A549 (cell line): ENCODE data around the gene TMEM97. TPM values are rescaled to one million over a fixed set of nuclear protein-coding genes. Genes with fewer than 3 reads are reported as not detected.

Source experiments
- ATAC-seq, 2 experiments: fragments of 200-7000 bp in 1 of 2; fragments of >200 bp in 1 of 2; cut with Nextera tagmentation in 1 of 2; cut with Tn5 transposase in 1 of 2; 3 replicates each; pipeline versions ENCODE4 v1.8.0 to v1.9.1; 2018 to 2020; ENCODE audit warnings: mild to moderate bottlenecking in 1 of 2, moderate library complexity in 1 of 2
- CTCF ChIA-PET: fragments of 300-600 bp; sonication (Branson Sonifier 250); formaldehyde crosslinking; extraction: SDS; loops from one replicate; lab custom pipeline; 2021; ENCODE audit warnings: antibody characterized with exemption, inconsistent platforms; lab: Yijun Ruan, JAX
- POLR2A ChIA-PET: fragments of 350-600 bp; formaldehyde crosslinking; extraction: SDS; loops from one replicate; lab custom pipeline; 2021; ENCODE audit warnings: antibody characterized with exemption, inconsistent platforms; lab: Yijun Ruan, JAX
- DNase-seq, 2 experiments: peaks; one replicate each; pipeline versions ENCODE4 v3.0.0 to v3.0.0-alpha.2; 2011 to 2016; ENCODE audit warnings: low read depth in 1 of 2, low spot score in 1 of 2
- FAIRE-seq: peaks from 2 replicates; lab custom pipeline; 2011; peaks lifted over from hg19 to GRCh38; lab: Jason Lieb, UNC
- H3K27ac ChIP-seq, 2 experiments: fragments of >200 bp; sonication (Bioruptor Twin); formaldehyde crosslinking; 3 replicates each; pipeline ENCODE4 v1.5.1; 2016 to 2017
- H3K4me1 ChIP-seq: fragments of >200 bp; sonication (Bioruptor Twin); formaldehyde crosslinking; 3 replicates; pipeline ENCODE4 v1.6.1; 2016
- H3K4me2 ChIP-seq: fragments of >200 bp; sonication (Bioruptor Twin); formaldehyde crosslinking; 3 replicates; pipeline ENCODE4 v1.6.1; 2016
- H3K4me3 ChIP-seq: fragments of >200 bp; sonication (Bioruptor Twin); formaldehyde crosslinking; 3 replicates; pipeline ENCODE4 v1.5.1; 2016
- H3K9me3 ChIP-seq: fragments of >200 bp; sonication (Bioruptor Twin); formaldehyde crosslinking; 3 replicates; pipeline ENCODE4 v1.6.1; 2016
- CHD2 ChIP-seq: fragments of 150-350 bp; IDR thresholded peaks from 2 replicates; pipeline ENCODE4 v1.6.1; 2014; ENCODE audit warnings: low read length; ENCODE audit not compliant: partially characterized antibody
- EHF ChIP-seq: fragments of 250-450 bp; sonication (Bioruptor Pico); IDR thresholded peaks from 2 replicates; pipeline ENCODE4 v1.5.0; 2020; ENCODE audit warnings: mild to moderate bottlenecking
- FOXS1 ChIP-seq: fragments of 250-450 bp; sonication (Bioruptor Pico); IDR thresholded peaks from 2 replicates; pipeline ENCODE4 v1.5.0; 2020; ENCODE audit warnings: mild to moderate bottlenecking, moderate library complexity
- HOXB5 ChIP-seq: fragments of 250-450 bp; sonication (Bioruptor Pico); IDR thresholded peaks from 2 replicates; pipeline ENCODE4 v1.5.0; 2020; ENCODE audit warnings: mild to moderate bottlenecking, moderate library complexity
- KDM1A ChIP-seq: fragments of 200-600 bp; sonication (generic); IDR thresholded peaks from 2 replicates; pipeline ENCODE4 v1.6.1; 2016; ENCODE audit warnings: low read depth, mild to moderate bottlenecking
- NPAS2 ChIP-seq: fragments of 250-450 bp; sonication (Bioruptor Pico); IDR thresholded peaks from 2 replicates; pipeline ENCODE4 v1.8.0; 2022; ENCODE audit warnings: mild to moderate bottlenecking, moderate library complexity, borderline replicate concordance
- RCOR1 ChIP-seq: fragments of 150-350 bp; IDR thresholded peaks from 2 replicates; pipeline ENCODE4 v1.6.1; 2014; ENCODE audit warnings: antibody characterized with exemption, low read length, low read depth
- TFCP2L1 ChIP-seq: fragments of 250-450 bp; sonication (Bioruptor Pico); IDR thresholded peaks from 2 replicates; pipeline ENCODE4 v1.5.0; 2021; ENCODE audit warnings: mild to moderate bottlenecking
- ZC3H11A ChIP-seq: fragments of 450-650 bp; IDR thresholded peaks from 2 replicates; pipeline ENCODE4 v1.6.1; 2014; ENCODE audit warnings: antibody characterized with exemption, mild to moderate bottlenecking
- ZFP36 ChIP-seq: fragments of 450-650 bp; IDR thresholded peaks from 2 replicates; pipeline ENCODE4 v1.6.1; 2014; ENCODE audit warnings: borderline replicate concordance; ENCODE audit not compliant: partially characterized antibody
- ZNF302 ChIP-seq: fragments of 250-450 bp; sonication (Bioruptor Pico); IDR thresholded peaks from 2 replicates; pipeline ENCODE4 v1.9.0; 2021; ENCODE audit warnings: inconsistent platforms, mild to moderate bottlenecking, moderate library complexity
- WGBS: methylation state at CpG from one replicate; pipeline ENCODE4 v1.1.6; 2017; ENCODE audit errors: missing lambda C conversion rate; 5-methylcytosine and 5-hydroxymethylcytosine counted together
- polyA plus RNA-seq, 4 experiments: library from polyadenylated mRNA; depleted of rRNA in 3 of 4; stranded (reverse); fragments of >200 nt; fragmentation: RNase III in 1 of 4; extraction: RNeasy Plus Mini Kit Qiagen cat#74134 plus additional on column Dnase treatment in 1 of 4; gene quantifications; 2 replicates in 3 of 4; 3 replicates in 1 of 4; pipeline ENCODE4 v1.2.3, GENCODE V29; 2011 to 2017
- TF ChIP-seq, protein P1 (sequence below): fragments of 250-450 bp; sonication (Bioruptor Pico); IDR thresholded peaks from 2 replicates; pipeline ENCODE4 v1.5.0; 2021; ENCODE audit warnings: mild to moderate bottlenecking, moderate library complexity, borderline replicate concordance
- TF ChIP-seq, protein P2 (sequence below): fragments of 200-600 bp; sonication (generic); IDR thresholded peaks from 2 replicates; pipeline ENCODE4 v1.6.1; 2016; ENCODE audit warnings: antibody characterized with exemption, mild to moderate bottlenecking, moderate library complexity
- TF ChIP-seq, protein P3 (sequence below): fragments of >200 bp; sonication (Bioruptor Twin); formaldehyde crosslinking; IDR thresholded peaks from 3 replicates; pipeline ENCODE4 v1.5.1; 2016
- TF ChIP-seq, protein P4 (sequence below): fragments of 250-450 bp; sonication (Bioruptor Pico); IDR thresholded peaks from 2 replicates; pipeline ENCODE4 v1.5.0; 2020; ENCODE audit warnings: low read depth, mild to moderate bottlenecking, moderate library complexity

The TMEM97 gene
- polyA plus RNA-seq, 2 of the 4 experiments (the other 2 are of a cell fraction), result 75.6 to 90.9 TPM

DNA sequence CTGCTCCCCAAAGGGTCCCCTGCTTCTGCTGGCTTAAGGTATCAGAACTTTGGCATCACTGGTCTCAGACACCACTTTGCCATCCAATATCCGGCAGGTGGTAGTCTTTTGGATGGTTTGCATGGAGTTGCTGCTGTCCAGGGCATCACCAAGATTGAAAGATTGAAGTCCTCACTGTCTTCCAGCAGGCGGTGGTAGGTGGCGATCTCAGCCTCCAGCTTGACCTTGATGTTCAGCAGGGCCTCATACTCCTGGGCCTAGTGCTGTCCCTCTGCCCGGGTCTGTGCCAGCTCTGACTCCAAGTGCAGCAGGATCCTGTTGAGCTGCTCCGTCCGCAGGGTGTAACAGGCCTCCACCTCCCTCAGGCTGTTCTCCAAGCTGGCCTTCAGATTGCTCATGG lies 43.0 kb upstream of the TMEM97 start:
- POLR2A ChIA-PET, result no interaction called here
- DNase-seq, result no peak
- CTCF ChIA-PET, result interaction anchor here (0.6 to 4.4 kb wide), 9 partner anchors 8 to 1240 kb away, joined by 3 to 28 read pairs (median 3); no protein-coding TSS in a partner anchor
- Histone ChIP-seq H3K9me3 (no peaks in the 10 kb centered on the region), H3K4me2 (no peak overlapping the region), H3K4me3 (no peak overlapping the region), H3K4me1 (no peaks in the 10 kb centered on the region), H3K27ac (no peak overlapping the region)
- no peak for FAIRE-seq
- WGBS, result 86% methylated on average over 6 of the region's 6 CpGs
- TF ChIP-seq ZC3H11A (no peak), EHF (CRISPR knock-in tag) (no peak), ZFP36 (no peak), CHD2 (no peak), FOXS1 (no peak), RCOR1 (no peak)
- TF ChIP-seq, protein P1, sequence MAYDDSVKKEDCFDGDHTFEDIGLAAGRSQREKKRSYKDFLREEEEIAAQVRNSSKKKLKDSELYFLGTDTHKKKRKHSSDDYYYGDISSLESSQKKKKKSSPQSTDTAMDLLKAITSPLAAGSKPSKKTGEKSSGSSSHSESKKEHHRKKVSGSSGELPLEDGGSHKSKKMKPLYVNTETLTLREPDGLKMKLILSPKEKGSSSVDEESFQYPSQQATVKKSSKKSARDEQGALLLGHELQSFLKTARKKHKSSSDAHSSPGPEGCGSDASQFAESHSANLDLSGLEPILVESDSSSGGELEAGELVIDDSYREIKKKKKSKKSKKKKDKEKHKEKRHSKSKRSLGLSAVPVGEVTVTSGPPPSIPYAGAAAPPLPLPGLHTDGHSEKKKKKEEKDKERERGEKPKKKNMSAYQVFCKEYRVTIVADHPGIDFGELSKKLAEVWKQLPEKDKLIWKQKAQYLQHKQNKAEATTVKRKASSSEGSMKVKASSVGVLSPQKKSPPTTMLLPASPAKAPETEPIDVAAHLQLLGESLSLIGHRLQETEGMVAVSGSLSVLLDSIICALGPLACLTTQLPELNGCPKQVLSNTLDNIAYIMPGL (CRISPR knock-in tag), result no peak
- TF ChIP-seq, protein P2, sequence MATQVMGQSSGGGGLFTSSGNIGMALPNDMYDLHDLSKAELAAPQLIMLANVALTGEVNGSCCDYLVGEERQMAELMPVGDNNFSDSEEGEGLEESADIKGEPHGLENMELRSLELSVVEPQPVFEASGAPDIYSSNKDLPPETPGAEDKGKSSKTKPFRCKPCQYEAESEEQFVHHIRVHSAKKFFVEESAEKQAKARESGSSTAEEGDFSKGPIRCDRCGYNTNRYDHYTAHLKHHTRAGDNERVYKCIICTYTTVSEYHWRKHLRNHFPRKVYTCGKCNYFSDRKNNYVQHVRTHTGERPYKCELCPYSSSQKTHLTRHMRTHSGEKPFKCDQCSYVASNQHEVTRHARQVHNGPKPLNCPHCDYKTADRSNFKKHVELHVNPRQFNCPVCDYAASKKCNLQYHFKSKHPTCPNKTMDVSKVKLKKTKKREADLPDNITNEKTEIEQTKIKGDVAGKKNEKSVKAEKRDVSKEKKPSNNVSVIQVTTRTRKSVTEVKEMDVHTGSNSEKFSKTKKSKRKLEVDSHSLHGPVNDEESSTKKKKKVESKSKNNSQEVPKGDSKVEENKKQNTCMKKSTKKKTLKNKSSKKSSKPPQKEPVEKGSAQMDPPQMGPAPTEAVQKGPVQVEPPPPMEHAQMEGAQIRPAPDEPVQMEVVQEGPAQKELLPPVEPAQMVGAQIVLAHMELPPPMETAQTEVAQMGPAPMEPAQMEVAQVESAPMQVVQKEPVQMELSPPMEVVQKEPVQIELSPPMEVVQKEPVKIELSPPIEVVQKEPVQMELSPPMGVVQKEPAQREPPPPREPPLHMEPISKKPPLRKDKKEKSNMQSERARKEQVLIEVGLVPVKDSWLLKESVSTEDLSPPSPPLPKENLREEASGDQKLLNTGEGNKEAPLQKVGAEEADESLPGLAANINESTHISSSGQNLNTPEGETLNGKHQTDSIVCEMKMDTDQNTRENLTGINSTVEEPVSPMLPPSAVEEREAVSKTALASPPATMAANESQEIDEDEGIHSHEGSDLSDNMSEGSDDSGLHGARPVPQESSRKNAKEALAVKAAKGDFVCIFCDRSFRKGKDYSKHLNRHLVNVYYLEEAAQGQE, result no peak
- ATAC-seq, result no peak

DNA sequence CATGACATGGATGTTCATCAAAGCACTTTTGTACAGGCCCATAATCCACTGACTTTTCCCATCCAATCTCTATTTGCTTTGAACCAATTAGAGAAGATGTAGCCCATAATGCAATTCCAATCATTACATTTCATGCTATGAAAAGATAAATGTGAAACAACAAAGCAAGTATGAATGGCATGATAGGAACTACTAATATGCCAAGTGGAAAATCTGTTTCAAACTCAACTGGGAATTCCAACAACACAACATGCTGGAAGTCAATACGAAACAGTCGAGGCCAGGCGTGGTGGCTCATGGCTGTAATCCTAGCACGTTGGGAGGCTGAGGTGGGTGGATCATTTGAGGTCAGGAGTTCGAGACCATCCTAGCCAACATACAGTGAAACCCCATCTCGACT lies 39.6 kb upstream of the TMEM97 start:
- Histone ChIP-seq H3K4me2 (no peak overlapping the region), H3K4me1 (peaks cover 20% of the 10 kb centered on the region), H3K9me3 (no peaks in the 10 kb centered on the region), H3K27ac (0 out of 6 replicates have a peak overlapping the region, but pooled peaks of 1 of the 2 experiments have one; percentile 14), H3K4me3 (no peak overlapping the region)
- DNase-seq (no peak), ATAC-seq (no peak), FAIRE-seq (peak; percentile 46)
- CTCF ChIA-PET, result no interaction called here
- WGBS, result 68% methylated on average over 6 of the region's 6 CpGs
- POLR2A ChIA-PET, result no interaction called here
- TF ChIP-seq, protein P1 (CRISPR knock-in tag), result no peak

DNA sequence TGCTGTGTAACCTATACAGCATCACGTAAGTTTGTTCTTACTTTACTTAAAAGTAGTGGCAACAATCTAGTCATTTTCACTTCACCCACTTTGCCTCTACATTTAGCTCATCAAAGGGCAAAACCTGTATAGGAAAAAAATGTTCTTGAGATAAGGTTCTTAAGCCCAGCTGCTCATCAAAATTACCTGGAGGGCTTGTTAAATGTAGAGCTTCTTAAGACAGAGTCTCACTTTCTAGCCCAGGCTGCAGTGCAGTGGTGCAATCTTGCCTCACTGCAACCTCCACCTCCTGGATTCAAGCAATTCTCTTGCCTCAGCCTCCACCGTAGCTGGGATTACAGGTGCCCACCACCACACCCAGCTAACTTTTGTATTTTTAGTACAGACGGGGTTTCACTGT lies 38.2 kb upstream of the TMEM97 start:
- CTCF ChIA-PET, result interaction anchor here (0.6 to 1.8 kb wide), 6 partner anchors 10 to 58 kb away, joined by 3 to 18 read pairs (median 4); partner anchors contain the start of gene TMEM97
- no peak for ATAC-seq

More for the DNA sequence above, 38.2 kb upstream of the TMEM97 start:
- Histone ChIP-seq H3K27ac (peak overlapping the region in 1 of 2 experiments; percentile 63; a peak in 4 of 6 replicates), H3K4me1 (peaks cover 20% of the 10 kb centered on the region), H3K4me3 (no peak overlapping the region), H3K4me2 (no peak overlapping the region), H3K9me3 (no peaks in the 10 kb centered on the region)
- 95% methylated on average over 3 of the region's 3 CpGs for WGBS
- FAIRE-seq (peak; percentile 36), DNase-seq (no peak)
- TF ChIP-seq, protein P3, sequence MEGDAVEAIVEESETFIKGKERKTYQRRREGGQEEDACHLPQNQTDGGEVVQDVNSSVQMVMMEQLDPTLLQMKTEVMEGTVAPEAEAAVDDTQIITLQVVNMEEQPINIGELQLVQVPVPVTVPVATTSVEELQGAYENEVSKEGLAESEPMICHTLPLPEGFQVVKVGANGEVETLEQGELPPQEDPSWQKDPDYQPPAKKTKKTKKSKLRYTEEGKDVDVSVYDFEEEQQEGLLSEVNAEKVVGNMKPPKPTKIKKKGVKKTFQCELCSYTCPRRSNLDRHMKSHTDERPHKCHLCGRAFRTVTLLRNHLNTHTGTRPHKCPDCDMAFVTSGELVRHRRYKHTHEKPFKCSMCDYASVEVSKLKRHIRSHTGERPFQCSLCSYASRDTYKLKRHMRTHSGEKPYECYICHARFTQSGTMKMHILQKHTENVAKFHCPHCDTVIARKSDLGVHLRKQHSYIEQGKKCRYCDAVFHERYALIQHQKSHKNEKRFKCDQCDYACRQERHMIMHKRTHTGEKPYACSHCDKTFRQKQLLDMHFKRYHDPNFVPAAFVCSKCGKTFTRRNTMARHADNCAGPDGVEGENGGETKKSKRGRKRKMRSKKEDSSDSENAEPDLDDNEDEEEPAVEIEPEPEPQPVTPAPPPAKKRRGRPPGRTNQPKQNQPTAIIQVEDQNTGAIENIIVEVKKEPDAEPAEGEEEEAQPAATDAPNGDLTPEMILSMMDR, result no peak
- TF ChIP-seq HOXB5 (CRISPR knock-in tag) (no peak), TFCP2L1 (no peak), NPAS2 (CRISPR knock-in tag) (no peak), ZNF302 (CRISPR knock-in tag) (no peak), KDM1A (no peak)
- TF ChIP-seq, protein P4, sequence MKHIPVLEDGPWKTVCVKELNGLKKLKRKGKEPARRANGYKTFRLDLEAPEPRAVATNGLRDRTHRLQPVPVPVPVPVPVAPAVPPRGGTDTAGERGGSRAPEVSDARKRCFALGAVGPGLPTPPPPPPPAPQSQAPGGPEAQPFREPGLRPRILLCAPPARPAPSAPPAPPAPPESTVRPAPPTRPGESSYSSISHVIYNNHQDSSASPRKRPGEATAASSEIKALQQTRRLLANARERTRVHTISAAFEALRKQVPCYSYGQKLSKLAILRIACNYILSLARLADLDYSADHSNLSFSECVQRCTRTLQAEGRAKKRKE (CRISPR knock-in tag), result no peak
- POLR2A ChIA-PET, result interaction anchor here (0.7 kb wide), 1 partner anchor 77 kb away, joined by 3 read pairs; the partner anchor contains the start of gene POLDIP2
